CD4-positive, alpha-beta T cell treated with Interleukin-21 for 1 hour (primary cell): Measurements from ENCODE around the gene MAP3K20.

Experiments
- DNase-seq: peaks from one replicate; pipeline ENCODE4 v3.0.0-alpha.2; 2020

Gene MAP3K20

DNA sequence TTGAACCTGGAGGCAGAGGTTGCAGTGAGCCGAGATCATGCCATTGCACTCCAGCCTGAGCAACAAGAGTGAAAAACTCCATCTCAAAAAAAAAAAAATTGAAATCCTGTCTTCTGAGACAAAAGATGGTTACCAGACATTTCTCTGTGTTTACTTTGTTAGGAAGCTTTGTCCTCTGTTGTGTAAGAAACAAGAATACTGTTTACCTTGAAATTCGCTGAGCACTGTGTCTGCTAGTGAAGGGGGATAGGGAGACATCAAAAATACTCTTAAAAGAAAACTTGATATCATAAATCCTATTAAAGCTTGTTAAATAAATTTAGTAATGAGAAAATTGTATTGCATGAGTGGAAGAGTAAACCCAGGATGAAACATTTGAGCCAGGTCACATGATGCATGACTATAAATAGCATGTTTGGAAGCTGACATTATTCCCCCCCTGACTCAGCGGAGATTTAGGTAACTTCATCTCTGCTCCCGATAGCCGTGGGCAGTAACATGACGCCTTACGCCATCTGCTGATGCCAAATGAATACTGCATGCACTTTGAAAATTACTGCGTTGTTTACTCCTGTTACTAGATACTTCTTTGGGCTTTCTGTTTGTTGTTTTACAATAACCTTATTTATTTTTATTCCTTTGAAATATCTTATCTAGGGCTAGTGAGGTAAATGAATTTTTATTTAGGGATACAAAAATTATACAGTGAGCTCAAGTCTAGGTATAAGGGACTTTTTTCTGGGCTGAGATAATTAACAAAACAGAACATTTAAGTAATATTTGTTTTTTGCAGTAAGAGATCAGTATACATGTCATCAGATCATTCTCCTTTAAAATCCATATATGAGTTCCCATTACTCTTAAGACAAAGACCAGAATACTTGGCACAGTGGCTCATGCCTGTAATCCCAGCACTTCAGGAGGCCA lies 134.9 kb downstream of the MAP3K20 start:
- DNase-seq: peak; percentile 58

GRCh38 chr2:173213181-173213580 lies 137.5 kb downstream of the MAP3K20 start:
- no peak for DNase-seq

DNA sequence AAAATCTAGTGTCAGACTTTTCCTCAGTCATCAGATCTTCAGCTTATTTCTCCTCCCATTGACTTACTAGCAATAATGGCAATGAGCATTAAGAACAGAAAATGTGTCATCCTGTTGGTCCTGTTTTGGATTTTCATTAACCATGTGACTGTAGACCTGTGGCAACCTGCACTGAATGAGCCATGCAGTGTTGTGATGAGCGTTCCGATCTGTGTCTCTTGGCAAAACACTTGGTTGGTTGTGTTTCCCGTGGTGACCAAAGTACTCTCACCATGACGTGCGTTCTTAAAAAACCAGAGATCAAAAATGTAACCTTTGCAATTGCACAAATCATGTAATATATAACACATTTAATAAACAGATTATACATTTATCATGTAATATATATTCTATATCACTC lies 138.6 kb downstream of the MAP3K20 start:
- no peak for DNase-seq

- DNase-seq: no peak
Measured at GRCh38 chr2:173215316-173215715, 139.7 kb downstream of the MAP3K20 start.

- DNase-seq: no peak
Measured at GRCh38 chr2:173216051-173216450, 140.4 kb downstream of the MAP3K20 start.

DNA sequence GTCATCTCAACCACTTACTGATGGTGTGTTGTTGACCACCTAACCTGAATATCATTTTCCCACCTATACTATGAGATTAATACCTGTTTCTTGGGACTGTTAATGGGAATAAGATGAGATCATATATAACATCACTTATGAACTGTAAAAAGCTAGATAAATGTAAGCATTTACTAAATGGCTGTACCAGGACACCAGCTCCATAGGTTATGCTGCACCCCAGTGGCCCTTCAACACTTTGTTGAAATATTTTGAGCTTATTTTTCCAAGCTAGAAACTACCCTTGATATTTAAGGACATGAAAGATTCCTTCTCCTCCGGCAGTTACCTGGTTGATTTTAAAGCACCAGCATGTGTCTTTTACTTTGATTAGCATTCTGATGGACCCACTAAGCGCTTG lies 141.0 kb downstream of the MAP3K20 start:
- DNase-seq: no peak

GRCh38 chr2:173217116-173217840 lies 141.6 kb downstream of the MAP3K20 start:
- DNase-seq: no peak

- DNase-seq: no peak
Measured at GRCh38 chr2:173218326-173219056, 142.8 kb downstream of the MAP3K20 start.

DNA sequence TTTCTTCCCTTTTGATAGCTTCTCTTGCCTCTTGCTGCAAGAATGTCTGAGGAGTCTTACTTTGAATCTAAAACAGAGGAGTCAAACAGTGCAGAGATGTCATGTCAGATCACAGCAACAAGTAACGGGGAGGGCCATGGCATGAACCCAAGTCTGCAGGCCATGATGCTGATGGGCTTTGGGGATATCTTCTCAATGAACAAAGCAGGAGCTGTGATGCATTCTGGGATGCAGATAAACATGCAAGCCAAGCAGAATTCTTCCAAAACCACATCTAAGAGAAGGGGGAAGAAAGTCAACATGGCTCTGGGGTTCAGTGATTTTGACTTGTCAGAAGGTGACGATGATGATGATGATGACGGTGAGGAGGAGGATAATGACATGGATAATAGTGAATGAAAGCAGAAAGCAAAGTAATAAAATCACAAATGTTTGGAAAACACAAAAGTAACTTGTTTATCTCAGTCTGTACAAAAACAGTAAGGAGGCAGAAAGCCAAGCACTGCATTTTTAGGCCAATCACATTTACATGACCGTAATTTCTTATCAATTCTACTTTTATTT lies 145.6 kb downstream of the MAP3K20 start:
- DNase-seq: no peak

GRCh38 chr2:173221937-173222594 lies 146.4 kb downstream of the MAP3K20 start:
- DNase-seq: no peak

GRCh38 chr2:173223871-173224270 lies 148.2 kb downstream of the MAP3K20 start:
- no peak for DNase-seq

DNA sequence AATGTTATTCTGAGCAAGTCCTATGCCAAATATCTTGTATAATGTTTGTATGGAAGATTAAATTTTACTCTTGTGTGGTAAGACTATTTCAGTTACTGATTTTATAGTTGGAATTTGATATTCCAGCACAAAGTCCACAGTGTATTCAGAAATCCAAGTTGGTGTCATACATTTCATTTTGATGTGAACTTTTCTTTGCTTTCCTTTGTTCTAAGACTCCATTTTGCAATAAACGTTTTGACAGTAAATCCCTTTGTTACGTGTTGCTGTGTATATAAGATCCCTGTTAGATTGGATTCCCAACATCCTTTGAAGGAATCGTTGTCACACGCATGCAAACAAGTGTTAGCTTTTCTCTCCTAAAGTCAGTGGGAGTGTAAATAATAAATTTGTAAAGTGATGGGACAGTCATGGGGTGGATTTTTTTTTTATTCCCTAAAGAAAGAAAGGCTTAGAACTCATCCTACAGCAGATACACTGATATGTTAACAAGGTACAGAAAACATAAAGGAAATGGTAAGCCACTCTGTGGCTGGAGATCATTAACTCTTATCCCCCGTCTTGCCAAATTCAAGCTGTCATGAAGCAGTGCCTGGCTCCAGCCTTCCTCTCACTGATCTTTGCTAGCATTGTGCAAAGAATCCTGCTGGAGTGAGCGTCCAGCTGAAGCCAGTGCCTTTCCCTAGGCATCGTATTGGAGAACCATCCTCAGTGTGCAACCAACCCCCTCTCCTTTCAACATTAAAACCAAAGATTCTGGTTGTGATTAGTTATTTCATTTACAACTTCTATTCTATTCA lies 151.5 kb downstream of the MAP3K20 start:
- DNase-seq: no peak

- DNase-seq: no peak
Measured at GRCh38 chr2:173229086-173229485, 153.4 kb downstream of the MAP3K20 start.

GRCh38 chr2:173230181-173230580 lies 154.5 kb downstream of the MAP3K20 start:
- no peak for DNase-seq

DNA sequence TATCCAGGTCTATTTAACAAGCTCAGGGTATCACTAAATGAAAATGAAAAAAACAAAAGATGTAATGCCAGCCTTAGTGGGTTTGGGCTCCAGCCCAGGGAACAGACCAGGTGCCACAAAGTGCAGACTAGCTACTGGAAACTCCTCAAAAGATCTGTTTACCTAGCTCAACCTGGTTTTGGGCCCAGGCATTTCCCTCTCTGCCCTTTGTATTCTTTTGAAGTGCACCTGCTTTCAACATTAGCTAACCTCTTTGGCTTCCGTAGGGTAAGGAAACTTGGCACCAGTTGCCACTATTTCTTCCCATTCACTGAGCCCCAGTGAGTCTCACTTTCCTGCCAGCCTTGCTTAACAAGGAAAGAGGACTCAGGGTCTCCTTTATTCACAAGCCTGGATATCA lies 155.4 kb downstream of the MAP3K20 start:
- DNase-seq: no peak

DNA sequence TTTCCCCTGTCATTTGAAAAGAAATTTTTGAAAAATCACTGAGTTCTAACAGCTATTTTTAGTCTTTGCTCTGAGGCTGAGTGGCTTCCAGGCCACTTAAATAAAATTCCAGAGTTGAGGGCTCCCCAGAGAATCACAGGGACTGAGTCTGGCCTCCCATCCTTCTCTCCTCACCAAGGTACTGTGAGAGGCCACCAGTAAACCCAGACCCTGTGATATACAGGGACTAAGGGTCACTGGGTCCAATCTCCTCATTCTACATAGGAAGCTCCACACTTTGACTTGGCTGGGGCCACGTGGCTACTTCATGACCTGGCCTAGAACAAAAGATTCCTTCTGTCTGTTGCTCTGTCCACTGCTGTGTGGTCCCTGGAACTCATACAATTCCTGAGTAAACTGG lies 155.8 kb downstream of the MAP3K20 start:
- no peak for DNase-seq

GRCh38 chr2:173232956-173233744 lies 157.5 kb downstream of the MAP3K20 start:
- no peak for DNase-seq

DNA sequence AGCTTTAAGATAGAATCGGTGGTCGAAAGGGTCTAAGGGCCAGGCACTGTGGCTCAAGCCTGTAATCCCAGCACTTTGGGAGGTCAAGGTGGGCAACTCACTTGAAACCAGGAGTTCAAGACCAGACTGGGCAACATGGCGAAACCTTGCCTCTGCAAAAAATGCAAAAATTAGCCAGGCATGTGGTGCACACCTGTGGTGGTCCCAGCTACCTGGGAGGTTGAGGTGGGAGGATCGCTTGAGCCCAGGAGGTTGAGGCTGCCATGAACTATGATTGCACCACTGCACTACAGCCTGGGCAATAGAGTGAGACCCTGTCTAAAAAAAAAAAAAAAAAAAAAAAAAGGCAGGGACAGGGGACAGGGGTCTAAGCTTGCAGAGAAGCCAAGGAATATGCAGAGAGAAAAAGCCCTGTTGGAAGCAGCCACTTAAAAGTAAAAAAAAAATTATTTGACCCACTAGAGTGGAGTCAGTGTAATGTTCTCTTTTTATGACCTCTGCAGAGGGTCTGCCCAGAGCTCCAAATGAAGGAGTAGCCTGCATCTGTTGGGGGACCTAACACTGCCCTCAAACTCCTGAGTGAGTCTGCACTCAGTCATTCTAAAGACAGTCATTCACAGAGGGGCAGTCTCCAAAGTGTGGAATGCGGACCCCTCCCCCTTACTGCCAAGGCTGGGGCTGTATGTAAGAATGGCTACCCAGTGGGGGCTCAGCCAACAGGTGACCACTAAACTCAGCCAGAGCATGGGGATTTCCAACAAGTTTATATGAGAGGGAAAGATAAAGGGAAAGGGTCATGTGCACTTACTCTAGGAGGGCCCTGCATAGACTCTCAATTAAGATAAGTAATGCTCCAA lies 160.5 kb downstream of the MAP3K20 start:
- DNase-seq: no peak

GRCh38 chr2:173238385-173238784 lies 162.7 kb downstream of the MAP3K20 start:
- no peak for DNase-seq

- DNase-seq: no peak
Measured at GRCh38 chr2:173238831-173239230, 163.2 kb downstream of the MAP3K20 start.
